ENCODE measurements around the gene DCC.

- TF ChIP-seq CTCF (conservative IDR thresholded peaks at IDR 0.05 in 1 of 2, IDR thresholded peaks at IDR 0.05 in 1 of 2; ENCODE audit: low read depth in 1 of 2, low read length in 2 of 2) = no peak
- TF ChIP-seq EZH2 (IDR thresholded peaks at IDR 0.05; ENCODE audit: low read length, missing control alignments) = no peak
These were observed 383.6 kb downstream of the DCC start for GRCh38 chr18:52723550-52723970.

Measured in fibroblast of lung (primary cell).